Measurements from ENCODE around the gene NRN1L. TPM values are rescaled to one million over a fixed set of nuclear protein-coding genes. Genes with fewer than 3 reads are reported as not detected.

NRN1L gene
- total RNA-seq, 1 experiment from 2014 or later: not detected

- H4K20me1 ChIP-seq (ENCODE audit: insufficient read depth): no peaks in the 10 kb centered on the region
- H3K4me2 ChIP-seq: peak overlapping the region; percentile 91
- no peaks in the 10 kb centered on the region for H3K9me3 ChIP-seq (ENCODE audit: insufficient read depth, low read depth)
- peaks cover 6% of the 10 kb centered on the region; the same call in 1 of the 2 replicates for H3K4me1 ChIP-seq (replicated peaks; ENCODE audit: insufficient read depth)
- H3K27ac ChIP-seq: peak overlapping the region; percentile 65
- H3K9me2 ChIP-seq (ENCODE audit: insufficient read depth): no peaks in the 10 kb centered on the region
- TF ChIP-seq, protein P1, sequence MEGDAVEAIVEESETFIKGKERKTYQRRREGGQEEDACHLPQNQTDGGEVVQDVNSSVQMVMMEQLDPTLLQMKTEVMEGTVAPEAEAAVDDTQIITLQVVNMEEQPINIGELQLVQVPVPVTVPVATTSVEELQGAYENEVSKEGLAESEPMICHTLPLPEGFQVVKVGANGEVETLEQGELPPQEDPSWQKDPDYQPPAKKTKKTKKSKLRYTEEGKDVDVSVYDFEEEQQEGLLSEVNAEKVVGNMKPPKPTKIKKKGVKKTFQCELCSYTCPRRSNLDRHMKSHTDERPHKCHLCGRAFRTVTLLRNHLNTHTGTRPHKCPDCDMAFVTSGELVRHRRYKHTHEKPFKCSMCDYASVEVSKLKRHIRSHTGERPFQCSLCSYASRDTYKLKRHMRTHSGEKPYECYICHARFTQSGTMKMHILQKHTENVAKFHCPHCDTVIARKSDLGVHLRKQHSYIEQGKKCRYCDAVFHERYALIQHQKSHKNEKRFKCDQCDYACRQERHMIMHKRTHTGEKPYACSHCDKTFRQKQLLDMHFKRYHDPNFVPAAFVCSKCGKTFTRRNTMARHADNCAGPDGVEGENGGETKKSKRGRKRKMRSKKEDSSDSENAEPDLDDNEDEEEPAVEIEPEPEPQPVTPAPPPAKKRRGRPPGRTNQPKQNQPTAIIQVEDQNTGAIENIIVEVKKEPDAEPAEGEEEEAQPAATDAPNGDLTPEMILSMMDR (conservative IDR thresholded peaks at IDR 0.05): no peak
- TF ChIP-seq EZH2 (IDR thresholded peaks at IDR 0.05; ENCODE audit: low read depth): no peak
- ChIA-PET CTCF (interaction anchor here (0.6 to 1.4 kb wide), 3 partner anchors 30 to 414 kb away, joined by 3 read pairs; no protein-coding TSS in a partner anchor), POLR2A (ENCODE audit: unreplicated experiment) (interaction anchor here (0.5 to 0.7 kb wide), 4 partner anchors 38 to 689 kb away, joined by 3 to 5 read pairs (median 3); no protein-coding TSS in a partner anchor)
- H2AFZ ChIP-seq: peak overlapping the region; percentile 90
- no TSS peak for BruUV-seq (replicated peaks)
- H3K4me3 ChIP-seq: peak overlapping the region; percentile 88
- no peaks in the 10 kb centered on the region for H3K27me3 ChIP-seq (ENCODE audit: insufficient read depth, low read depth)
- H3F3A ChIP-seq (ENCODE audit: insufficient read depth, low read depth): peaks cover 12% of the 10 kb centered on the region; the same call in 1 of the 2 replicates
- H3K79me2 ChIP-seq (ENCODE audit: low read depth): peaks cover 18% of the 10 kb centered on the region
- intact Hi-C loops (cut with micrococcal nuclease; ENCODE audit: unreplicated experiment): loop anchor here (5.0 kb wide), 1 partner anchor 297 kb away; no protein-coding TSS in a partner anchor
- DNase-seq: peak; percentile 93 to 94
- no peaks in the 10 kb centered on the region for H3K36me3 ChIP-seq (ENCODE audit: low read depth)
Measured at GRCh38 chr16:67935402-67936123, 50.9 kb downstream of the NRN1L start.

Other genes with a start within 250 kb of the NRN1L start
- 0.87 and 1.5 TPM in 2 replicates for gene CARMIL2, start 239.7 kb upstream of the NRN1L start, total RNA-seq (2021)
- 34.7 and 38.9 TPM in 2 replicates for gene ACD, start 224.6 kb upstream of the NRN1L start, total RNA-seq (2021)
- 4.4 and 8.1 TPM in 2 replicates for gene PARD6A, start 223.9 kb upstream of the NRN1L start, total RNA-seq (2021)
- 20.8 and 21.6 TPM in 2 replicates for gene ENKD1, start 218.1 kb upstream of the NRN1L start, total RNA-seq (2021)
- 0.46 and 1.8 TPM in 2 replicates for gene C16orf86, start 218.1 kb upstream of the NRN1L start, total RNA-seq (2021)
- 17.6 and 20.4 TPM in 2 replicates for gene GFOD2, start 165.6 kb upstream of the NRN1L start, total RNA-seq (2021)
- 16.1 and 21.0 TPM in 2 replicates for gene RANBP10, start 78.3 kb upstream of the NRN1L start, total RNA-seq (2021)
- gene TSNAXIP1, start 78.0 kb upstream of the NRN1L start, total RNA-seq (2021): 1.9 and 2.2 TPM in 2 replicates
- gene THAP11, start 42.6 kb upstream of the NRN1L start, total RNA-seq (2021): 18.9 and 23.2 TPM in 2 replicates
- 94.2 and 147 TPM in 2 replicates for gene NUTF2, start 38.0 kb upstream of the NRN1L start, total RNA-seq (2021)
- 32.7 and 33.8 TPM in 2 replicates for gene CENPT, start 37.2 kb upstream of the NRN1L start, total RNA-seq (2021)
- 48.8 and 52.7 TPM in 2 replicates for gene EDC4, start 11.8 kb upstream of the NRN1L start, total RNA-seq (2021)
- gene PSKH1, start 8.4 kb downstream of the NRN1L start, total RNA-seq (2021): 25.8 and 28.4 TPM in 2 replicates
- 1.3 and 1.7 TPM in 2 replicates for gene CTRL, start 47.0 kb downstream of the NRN1L start, total RNA-seq (2021)
- gene PSMB10, start 52.0 kb downstream of the NRN1L start, total RNA-seq (2021): 39.5 and 56.2 TPM in 2 replicates
- gene LCAT, start 59.2 kb downstream of the NRN1L start, total RNA-seq (2021): 10.0 and 11.9 TPM in 2 replicates
- gene SLC12A4, start 83.8 kb downstream of the NRN1L start, total RNA-seq (2021): 24.2 and 27.0 TPM in 2 replicates
- gene DPEP3, start 95.6 kb downstream of the NRN1L start, total RNA-seq (2021): not detected in 2 replicates
- not detected in 2 replicates for gene DPEP2, start 114.6 kb downstream of the NRN1L start, total RNA-seq (2021)
- not detected in 2 replicates for gene DPEP2NB, start 131.0 kb downstream of the NRN1L start, total RNA-seq (2021)
- 6.3 and 7.5 TPM in 2 replicates for gene DDX28, start 138.3 kb downstream of the NRN1L start, total RNA-seq (2021)
- 25.4 and 29.7 TPM in 2 replicates for gene DUS2, start 138.4 kb downstream of the NRN1L start, total RNA-seq (2021)
- 37.2 and 43.7 TPM in 2 replicates for gene NFATC3, start 200.5 kb downstream of the NRN1L start, total RNA-seq (2021)

All from PC-9 (cell line).